ENCODE data around the gene DNAJB5. TPM values are rescaled to one million over a fixed set of nuclear protein-coding genes. Genes with fewer than 3 reads are reported as not detected.

Gene DNAJB5
- total and polyA plus RNA-seq, 2 experiments from 2014 or later = 20.3 to 37.4 TPM

- no peak for TF ChIP-seq ZNF462 (CRISPR knock-in tag; IDR thresholded peaks at IDR 0.05)
These were observed 8.7 kb downstream of the DNAJB5 start (continued) for GRCh38 chr9:34998266-34998665.

DNA sequence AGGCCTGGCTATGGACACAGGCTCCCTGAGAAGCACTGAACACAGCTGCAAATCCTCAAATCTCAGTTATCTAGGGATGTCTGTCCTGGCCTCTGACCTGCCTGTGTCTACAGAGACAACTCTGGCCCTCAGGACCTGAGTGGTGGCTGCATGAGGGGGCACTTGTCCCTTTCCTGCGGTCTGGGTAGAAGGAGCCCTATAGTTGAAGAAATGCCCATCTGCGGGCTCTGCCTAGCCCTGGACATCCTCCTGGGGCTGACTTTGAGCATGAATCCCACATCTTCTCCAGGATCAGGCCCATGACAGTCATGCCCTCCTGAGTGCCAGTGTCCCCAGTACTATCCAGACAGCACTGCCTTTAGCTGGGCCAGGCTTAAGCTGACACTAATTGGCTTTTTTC, 10.0 kb downstream of the DNAJB5 start:
- Mint-ChIP-seq H3K36me3 (ENCODE audit: low read depth) (peaks cover 34% of the 10 kb centered on the region), H3K27me3 (ENCODE audit: insufficient read depth, low read depth, poor library complexity) (peaks cover 9% of the 10 kb centered on the region), H3K4me1 (peaks cover 48% of the 10 kb centered on the region), H3K27ac (no peak overlapping the region), H3K9me3 (no peaks in the 10 kb centered on the region; the same call in 2 of the 3 replicates), H3K4me3 (no peak overlapping the region)
- Histone ChIP-seq H3K27me3 (ENCODE audit: insufficient read depth) (no peaks in the 10 kb centered on the region), H3K4me3 (no peak overlapping the region), H3F3A (replicated peaks; ENCODE audit: low read depth) (no peaks in the 10 kb centered on the region), H4K20me1 (replicated peaks; ENCODE audit: insufficient read depth) (no peaks in the 10 kb centered on the region), H3K4me2 (no peak overlapping the region), H3K27ac (ENCODE audit: low read depth) (no peak overlapping the region), H3K9me2 (ENCODE audit: insufficient read depth) (0 out of 2 replicates have a peak, but pooled peaks cover 20% of the 10 kb centered on the region), H3K79me2 (replicated peaks; ENCODE audit: insufficient read depth) (no peaks in the 10 kb centered on the region), H3K4me1 (ENCODE audit: insufficient read depth) (peaks cover 26% of the 10 kb centered on the region; the same call in 1 of the 2 replicates), H2AFZ (no peak overlapping the region), H3K36me3 (ENCODE audit: insufficient read depth) (peaks cover 16% of the 10 kb centered on the region)
- no peak for DNase-seq (ENCODE audit: low spot score)
- no peak for ATAC-seq
- no peak for TF ChIP-seq CTCF (conservative IDR thresholded peaks at IDR 0.05; ENCODE audit: low read depth in 2 of 2)
- TF ChIP-seq STAT1 (IDR thresholded peaks at IDR 0.05; ENCODE audit: unreplicated experiment) = no peak
- no peak for TF ChIP-seq ZNF114 (CRISPR knock-in tag; IDR thresholded peaks at IDR 0.05)
- TF ChIP-seq, protein P1, sequence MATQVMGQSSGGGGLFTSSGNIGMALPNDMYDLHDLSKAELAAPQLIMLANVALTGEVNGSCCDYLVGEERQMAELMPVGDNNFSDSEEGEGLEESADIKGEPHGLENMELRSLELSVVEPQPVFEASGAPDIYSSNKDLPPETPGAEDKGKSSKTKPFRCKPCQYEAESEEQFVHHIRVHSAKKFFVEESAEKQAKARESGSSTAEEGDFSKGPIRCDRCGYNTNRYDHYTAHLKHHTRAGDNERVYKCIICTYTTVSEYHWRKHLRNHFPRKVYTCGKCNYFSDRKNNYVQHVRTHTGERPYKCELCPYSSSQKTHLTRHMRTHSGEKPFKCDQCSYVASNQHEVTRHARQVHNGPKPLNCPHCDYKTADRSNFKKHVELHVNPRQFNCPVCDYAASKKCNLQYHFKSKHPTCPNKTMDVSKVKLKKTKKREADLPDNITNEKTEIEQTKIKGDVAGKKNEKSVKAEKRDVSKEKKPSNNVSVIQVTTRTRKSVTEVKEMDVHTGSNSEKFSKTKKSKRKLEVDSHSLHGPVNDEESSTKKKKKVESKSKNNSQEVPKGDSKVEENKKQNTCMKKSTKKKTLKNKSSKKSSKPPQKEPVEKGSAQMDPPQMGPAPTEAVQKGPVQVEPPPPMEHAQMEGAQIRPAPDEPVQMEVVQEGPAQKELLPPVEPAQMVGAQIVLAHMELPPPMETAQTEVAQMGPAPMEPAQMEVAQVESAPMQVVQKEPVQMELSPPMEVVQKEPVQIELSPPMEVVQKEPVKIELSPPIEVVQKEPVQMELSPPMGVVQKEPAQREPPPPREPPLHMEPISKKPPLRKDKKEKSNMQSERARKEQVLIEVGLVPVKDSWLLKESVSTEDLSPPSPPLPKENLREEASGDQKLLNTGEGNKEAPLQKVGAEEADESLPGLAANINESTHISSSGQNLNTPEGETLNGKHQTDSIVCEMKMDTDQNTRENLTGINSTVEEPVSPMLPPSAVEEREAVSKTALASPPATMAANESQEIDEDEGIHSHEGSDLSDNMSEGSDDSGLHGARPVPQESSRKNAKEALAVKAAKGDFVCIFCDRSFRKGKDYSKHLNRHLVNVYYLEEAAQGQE (IDR thresholded peaks at IDR 0.05; ENCODE audit: unreplicated experiment) = no peak
- TF ChIP-seq ETS1 (IDR thresholded peaks at IDR 0.05) = no peak
- TF ChIP-seq POLR2AphosphoS5 (IDR thresholded peaks at IDR 0.05; ENCODE audit: low read depth) = no peak
